HL-60/S4 treated with retinoic acid at 250 ng/mL for 4 days and 3 days (cell line): ENCODE data around the gene SLCO2A1.

Experiments used
- in situ Hi-C: fragments of 300-500 bp; cut with MboI; formaldehyde crosslinking; loops from 2 replicates; pipeline ENCODE4 v1.7.0; 2022; ENCODE audit warnings: low sequenced_read_pairs

The SLCO2A1 gene

DNA sequence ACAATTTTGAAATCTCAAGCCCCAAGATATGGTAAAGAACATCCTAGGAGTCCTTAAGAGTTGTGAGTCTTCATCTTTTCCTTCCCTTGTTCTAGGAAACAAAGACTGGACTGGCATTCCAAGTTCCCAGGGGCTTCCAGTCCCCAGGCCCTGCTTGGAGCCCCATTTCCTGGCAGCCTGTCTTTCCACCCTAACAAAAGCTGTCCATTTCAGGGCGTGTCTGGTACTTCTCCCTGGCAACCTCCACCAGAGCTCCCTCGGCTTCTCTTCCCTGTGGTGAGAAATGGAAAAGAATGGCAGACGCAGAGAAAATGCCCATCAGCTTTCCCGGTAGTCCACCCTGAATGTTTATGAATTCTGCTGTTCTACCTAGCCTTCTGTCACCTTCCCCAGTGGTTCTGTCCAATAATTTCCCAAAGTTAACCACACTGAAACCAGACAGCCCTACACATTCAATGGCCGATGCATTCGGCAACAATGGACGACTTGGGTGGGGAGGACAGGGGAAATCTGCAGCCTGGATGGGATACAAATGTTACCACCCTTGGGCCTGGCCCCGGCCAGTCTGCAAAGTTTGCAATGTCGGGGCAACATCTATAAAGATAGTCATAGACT is 140.9 kb downstream of the SLCO2A1 start:
- in situ Hi-C loops, result no loop called here

DNA sequence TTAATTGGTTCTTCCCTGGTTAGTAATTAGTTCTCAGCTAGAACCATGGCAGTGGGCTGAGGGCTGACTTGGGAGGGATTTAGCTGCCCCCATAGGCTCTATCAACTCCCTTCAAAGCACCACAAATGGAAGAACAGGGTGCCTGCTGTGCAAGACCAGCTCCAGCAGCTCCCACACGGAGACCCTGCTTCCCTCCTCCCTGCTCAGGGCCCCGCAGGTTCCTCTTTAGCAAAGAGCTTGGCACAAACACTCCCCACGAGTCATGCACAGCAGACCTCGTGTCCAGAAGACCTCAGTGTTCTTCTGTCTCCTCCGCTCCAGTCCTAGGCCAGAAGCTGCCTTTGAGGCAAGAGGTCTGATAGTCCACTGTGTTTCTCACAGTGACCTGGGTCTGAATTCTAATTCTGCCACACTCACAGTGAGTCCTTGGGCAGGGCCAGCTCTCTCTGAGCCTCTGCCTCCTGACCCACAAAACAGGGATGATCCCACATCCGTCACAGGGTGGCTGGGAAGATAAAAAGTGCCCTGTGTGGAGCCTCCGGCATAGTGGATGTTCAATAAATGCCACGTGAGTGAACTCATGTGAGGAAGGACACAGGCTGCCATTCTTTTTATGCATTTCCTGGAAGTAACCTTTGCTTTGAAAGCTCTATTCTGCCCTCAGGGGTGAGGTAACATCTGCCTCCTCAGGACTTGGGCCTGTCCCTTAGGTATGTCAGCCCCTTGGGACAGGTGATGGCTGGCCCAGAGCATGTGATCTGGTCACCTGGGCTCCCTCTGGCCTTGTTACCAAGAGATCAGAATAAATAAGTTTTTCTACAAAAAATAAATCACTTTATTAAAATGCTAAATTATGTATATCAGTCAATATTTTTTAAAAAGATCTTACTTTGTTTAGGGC is 141.7 kb downstream of the SLCO2A1 start:
- in situ Hi-C loops, result no loop called here

DNA sequence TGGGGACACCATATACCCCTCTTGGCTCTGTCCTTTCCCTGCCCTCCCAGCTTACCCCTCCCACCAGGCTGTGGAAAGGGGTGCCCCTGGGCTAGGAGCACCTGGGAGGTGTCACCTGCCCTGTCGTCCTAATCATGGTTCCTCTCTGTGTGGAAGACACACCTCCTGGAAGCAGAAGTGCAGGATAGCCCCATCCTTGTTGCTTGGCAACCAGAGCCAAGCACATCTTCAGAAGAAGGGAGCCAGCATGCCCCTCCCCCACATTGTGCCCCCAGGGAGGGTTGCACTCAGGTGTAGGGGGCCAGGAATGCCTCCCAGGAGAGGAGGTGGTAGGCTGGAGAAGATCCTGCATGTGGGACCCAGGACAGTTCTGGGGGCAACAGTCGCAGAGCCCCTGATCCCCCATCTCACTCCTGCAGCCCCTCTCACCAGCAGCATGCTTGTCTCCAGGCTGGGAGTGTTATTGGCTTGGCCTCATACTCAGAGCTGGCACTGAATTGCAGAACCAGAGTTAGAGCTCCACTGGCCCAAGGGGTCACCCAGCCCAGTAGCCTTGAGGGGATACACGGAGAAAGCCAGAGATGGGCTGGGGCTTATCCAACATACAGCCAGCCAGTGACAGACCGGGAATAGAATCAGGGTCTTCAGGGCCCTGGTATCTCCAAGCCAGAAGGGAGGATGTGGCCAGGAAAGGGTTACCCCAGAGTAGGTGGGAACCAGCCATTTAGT is 142.5 kb downstream of the SLCO2A1 start:
- in situ Hi-C loops, result no loop called here

DNA sequence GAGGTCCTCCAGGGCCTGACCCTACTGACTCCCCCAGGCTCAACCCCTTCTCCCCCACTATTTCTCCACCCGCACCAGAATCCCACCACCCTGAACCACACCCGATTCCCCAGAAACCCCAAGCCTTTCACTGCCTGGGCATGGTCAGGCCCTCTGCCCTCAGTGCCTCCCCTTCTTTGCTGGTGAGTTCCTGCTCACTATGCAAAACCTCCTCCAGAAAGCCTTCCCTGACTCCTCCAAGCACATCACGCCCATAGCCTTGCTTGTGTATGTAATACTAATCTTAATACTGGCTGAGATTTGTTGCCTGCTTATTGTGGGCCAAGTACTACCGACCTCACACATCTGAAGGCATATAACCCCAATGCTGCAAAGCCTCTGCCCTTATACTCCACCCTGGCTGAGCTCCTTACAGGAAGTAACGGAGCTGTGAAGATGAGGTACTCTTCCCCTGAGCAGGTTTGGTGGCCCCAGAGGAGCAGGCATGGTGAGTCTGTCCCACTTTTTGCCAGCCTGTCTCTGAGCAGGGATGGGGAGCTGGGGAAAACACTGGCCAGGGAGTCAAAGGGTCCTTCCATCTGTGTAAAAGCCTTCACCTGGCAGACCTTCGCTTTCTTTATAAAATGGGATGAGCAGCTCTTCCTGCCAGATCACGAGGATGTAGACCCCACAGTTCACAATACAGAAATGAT is 143.5 kb downstream of the SLCO2A1 start:
- in situ Hi-C loops, result no loop called here

DNA sequence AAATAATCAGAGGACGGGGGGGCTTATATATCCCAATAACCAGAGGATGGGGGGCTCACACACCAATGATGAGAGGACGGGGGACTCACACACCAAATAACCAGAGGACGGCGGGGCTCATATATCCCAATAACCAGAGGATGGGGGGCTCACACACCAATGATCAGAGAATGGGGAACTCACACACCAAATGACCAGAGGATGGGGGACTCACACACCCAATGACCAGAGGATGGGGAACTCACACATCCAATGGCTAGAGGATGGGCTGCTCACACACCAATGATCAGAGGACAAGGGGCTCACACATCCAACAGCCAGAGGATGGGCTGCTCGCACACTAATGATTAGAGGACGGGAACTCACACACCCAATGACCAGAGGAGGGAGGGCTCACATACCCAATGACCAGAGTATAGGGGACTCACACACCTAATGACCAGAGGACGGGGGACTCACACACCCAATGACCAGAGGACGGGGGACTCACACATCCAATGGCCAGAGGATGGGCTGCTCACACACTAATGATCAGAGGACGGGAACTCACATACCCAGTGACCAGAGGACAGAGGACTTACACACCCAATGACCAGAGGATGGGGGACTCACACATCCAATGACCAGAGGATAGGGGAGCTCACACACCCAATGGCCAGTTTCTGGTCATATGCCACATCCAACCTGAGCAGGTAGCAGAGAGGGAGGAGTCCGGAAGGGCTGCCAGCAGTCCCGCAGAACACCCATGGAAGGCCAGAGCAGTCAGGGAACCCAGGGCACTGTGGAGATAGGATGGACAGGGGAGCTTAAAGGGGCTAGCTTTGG is 144.6 kb downstream of the SLCO2A1 start:
- in situ Hi-C loops, result no loop called here

DNA sequence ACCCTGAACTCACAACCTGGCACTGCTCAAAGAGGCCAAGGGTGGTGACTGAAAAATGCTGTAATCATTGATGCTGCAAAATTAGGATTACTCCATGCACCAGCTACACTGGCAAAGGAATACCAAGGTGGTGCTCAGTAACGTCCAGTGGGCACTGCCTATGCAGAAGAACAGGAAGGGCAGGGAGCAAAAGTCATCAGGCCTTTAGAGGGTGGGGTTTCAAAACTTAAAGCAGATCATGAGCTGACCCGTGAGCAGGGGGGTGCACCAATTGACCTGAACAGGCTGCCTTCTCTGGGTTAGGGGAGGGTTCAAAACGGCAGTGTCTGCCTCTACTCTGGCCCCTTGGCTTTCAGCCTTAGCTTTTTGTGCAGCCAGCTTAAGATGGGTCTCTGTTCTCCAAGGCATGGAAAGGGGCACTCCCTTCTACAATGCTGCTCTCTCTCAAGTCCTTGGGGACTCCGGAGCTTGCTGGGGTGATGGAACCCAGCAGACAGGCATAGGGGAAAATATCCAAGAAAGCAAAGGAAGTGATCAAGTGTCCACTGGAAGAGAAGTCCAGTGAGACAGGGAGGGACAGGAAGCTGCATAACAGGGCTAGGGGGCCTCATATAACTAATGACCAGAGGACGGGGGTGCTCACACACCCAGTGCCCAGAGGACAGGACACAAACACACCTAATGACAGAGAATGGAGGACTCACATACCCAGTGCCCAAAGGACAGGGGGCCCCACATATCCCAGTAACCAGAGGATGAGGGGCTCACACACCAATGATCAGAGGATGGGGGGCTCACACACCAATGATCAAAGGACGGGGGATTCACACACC is 145.5 kb downstream of the SLCO2A1 start:
- in situ Hi-C loops, result no loop called here

DNA sequence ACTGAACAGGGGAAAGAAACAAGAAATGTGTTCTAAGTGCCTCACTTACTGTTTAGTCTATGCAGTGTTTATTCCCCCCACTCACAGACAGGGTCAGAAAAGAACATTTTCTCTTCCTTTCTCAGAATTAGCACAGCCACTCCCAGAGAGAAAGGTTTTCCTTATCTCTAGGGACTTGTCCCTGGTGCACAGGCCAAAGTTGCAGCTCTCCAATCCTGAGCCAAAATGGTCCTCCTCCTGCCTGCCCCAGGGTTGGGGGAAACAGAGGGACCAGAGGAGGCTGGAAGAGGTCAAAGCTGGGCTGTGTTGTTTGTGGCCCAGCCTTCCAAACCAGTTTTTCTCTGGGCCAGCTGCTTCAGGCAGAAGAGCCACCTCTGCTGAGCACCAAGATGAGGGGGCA is 146.1 kb downstream of the SLCO2A1 start:
- in situ Hi-C loops, result no loop called here

DNA sequence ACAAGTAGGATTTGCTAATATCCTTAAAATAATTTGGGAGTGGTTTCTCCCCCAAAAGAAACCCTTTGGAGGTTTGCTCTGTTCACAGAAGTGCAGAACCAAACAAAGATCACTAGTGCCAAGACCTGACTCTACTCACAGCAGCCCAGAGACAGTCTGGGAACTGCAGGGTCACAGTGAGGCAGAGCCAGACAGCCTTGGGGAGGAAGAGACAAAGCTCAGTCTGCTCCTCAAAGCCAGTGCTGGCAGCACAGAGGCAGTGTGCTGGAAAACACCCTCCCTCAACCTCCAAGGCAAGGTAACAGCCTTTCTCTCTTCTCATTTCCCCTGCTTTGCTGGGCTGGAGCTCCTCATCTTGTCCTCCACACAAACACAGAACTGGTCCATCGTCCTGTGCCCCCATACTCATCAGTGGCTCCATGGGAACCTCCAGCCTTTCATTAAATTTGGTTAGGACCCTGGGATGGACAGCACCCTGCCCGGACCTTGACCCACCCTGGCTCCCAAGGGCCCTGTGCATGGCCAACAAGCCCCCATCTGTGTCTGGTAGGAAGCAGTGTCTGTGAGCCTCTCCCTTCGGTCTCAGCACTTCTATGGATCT is 146.6 kb downstream of the SLCO2A1 start:
- in situ Hi-C loops, result no loop called here

DNA sequence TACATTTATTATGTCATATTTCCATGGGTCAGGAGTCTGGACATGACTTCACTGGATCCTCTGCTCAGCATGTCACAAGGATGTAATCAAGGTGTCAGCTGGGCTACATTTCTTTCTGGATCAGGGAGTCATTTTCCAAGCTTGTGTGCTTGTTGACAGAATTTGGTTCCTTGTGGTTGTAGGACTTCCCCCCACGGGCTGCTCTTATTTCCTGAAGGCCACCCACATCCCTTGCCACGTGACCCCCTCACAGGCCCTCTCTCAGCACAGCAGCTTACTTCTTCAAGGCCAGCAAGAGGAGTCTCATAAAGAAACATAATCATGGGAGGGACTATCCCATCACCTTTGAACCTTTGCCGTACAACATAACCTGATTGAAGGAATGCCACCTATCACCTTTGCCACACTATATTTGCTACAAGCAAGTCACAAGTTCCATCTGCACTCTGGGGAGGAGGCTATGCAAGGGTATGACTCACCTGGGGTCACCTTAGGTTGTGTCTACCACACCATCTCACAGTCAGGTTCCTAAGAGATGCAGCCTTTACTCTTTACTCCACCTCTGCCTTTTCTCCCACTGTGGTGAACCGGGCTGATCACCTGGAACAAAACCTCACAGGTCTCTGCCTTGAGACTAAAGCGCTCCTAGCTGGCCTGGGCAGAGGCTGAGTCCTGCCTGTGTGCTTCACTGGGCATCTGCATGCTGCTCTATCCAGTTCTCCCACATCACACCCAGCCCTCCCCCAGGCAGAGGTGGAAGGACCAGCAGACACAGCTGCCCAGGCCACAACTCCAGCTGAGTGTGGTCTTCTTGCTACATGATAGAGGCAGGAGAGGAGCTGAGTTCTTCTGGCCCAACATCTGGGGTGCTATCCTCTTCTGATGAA is 147.5 kb downstream of the SLCO2A1 start:
- in situ Hi-C loops, result no loop called here

DNA sequence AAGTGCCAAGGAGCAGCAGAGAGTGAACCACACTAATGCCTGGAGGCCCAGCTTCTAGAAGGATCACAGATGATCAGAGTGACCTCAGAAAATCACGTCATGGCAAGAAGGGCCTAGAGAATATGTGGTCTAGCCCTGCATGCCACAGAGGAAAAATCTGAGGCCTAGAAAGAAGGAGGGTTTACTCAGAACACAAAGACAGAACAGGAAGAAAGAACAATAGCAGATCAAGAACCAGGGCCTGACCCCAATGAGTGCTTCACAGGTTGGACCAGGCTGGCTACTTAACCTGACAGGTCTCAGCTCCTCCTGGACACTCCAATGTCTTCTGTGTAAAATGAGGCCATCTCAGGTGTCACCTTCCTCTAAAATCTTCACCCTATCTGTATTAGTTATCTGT is 148.2 kb downstream of the SLCO2A1 start:
- in situ Hi-C loops, result no loop called here

DNA sequence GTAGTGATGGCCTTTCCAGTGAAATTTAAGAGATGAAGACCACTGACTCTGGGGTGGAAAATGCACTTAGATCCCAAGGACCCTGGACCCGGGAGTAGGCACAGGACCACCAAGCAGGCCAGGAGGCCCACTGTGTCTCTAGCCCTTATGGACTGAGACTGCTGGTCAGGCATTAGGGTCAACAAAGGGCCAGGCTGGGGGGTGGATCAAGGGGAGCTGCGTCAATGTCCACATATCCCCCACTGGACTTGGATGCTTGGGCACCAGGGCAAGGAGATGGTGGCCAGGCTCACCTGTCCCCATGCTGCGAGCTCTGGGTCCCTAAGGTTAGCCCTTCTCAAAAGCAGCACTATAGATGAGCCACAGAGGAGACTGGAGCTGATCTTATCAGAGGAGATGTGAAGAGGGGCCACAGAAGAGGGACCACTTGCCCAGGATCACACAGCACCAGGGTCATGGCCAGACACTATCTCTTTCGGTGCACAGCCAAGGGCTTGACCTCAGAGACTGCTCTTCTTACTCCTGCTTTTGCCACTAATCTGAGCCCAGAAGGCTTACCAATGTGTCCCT is 148.8 kb downstream of the SLCO2A1 start:
- in situ Hi-C loops, result no loop called here

DNA sequence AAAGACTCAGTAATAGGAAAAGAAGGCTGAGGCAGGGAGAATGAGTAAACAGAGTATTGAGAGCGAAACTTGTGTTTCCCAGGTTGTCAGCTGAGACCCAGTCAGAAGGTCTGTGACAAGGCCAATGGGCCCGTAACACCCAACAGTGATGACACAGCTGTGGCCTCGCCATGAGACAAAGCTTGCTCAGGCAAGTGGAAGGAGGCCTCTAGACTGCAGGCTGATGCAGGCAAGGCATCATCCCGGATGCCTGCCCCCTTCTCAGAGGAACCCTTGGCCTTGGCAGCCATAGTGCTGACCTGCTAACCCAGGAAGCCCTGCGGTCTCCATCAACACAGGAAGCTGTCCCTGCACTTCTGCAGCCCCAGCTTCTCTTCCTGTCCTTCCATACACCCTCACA is 149.4 kb downstream of the SLCO2A1 start:
- in situ Hi-C loops, result no loop called here

DNA sequence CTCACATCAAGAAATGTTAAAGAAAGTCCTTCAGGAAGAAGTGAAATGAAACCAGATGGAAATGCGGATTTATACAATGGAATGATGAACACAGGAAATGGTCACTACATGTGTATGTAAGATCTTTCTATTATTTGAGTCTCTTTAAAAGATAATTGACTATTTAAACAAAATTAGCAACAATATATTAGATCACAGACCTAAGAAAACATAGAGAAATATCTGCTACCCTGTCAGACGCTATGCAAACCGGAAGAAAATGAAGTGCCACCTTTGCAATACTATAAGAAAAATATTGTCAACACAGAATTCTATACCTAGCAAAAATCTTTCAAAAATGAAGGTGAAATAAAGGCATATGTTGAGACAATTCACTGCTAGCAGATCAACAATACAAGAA is 151.2 kb downstream of the SLCO2A1 start:
- in situ Hi-C loops, result no loop called here
